GM10248 (cell line): ENCODE data around the gene CPN2.

Experiments
- CTCF ChIA-PET: fragments of 300-600 bp; sonication (Branson Sonifier 250); formaldehyde crosslinking; extraction: SDS; loops from one replicate; lab custom pipeline; 2021; ENCODE audit warnings: antibody characterized with exemption; lab: Yijun Ruan, JAX
- POLR2A ChIA-PET: fragments of 350-650 bp; sonication (Branson Sonifier 250); formaldehyde crosslinking; extraction: SDS; loops from one replicate; lab custom pipeline; 2020; ENCODE audit warnings: antibody characterized with exemption; lab: Yijun Ruan, JAX
- DNase-seq: peaks from one replicate; pipeline ENCODE4 v3.0.0; 2012; ENCODE audit errors: extremely low spot score
- CTCF ChIP-seq: IDR thresholded peaks from 2 replicates; pipeline ENCODE4 v1.5.1; 2012; ENCODE audit warnings: mild to moderate bottlenecking, low read depth; ENCODE audit errors: extremely low read depth, missing control alignments, control extremely low read depth

CPN2 gene

GRCh38 chr3:194332858-194333211 lies 18.3 kb downstream of the CPN2 start:
- ChIA-PET POLR2A (no interaction called here), CTCF (interaction anchor here (0.9 to 7.4 kb wide), 10 partner anchors 12 to 783 kb away, joined by 3 to 96 read pairs (median 4); no protein-coding TSS in a partner anchor)
- no peak for TF ChIP-seq CTCF
- DNase-seq = no peak

GRCh38 chr3:194330579-194330978 lies 20.5 kb downstream of the CPN2 start:
- POLR2A ChIA-PET = no interaction called here
- CTCF ChIA-PET = interaction anchor here (1.1 to 7.4 kb wide), 4 partner anchors 14 to 352 kb away, joined by 3 to 96 read pairs (median 8); no protein-coding TSS in a partner anchor
- DNase-seq = no peak
- no peak for TF ChIP-seq CTCF

- no peak for DNase-seq
- ChIA-PET CTCF (interaction anchor here (1.1 to 7.4 kb wide), 4 partner anchors 14 to 352 kb away, joined by 3 to 96 read pairs (median 8); no protein-coding TSS in a partner anchor), POLR2A (no interaction called here)
- no peak for TF ChIP-seq CTCF
These were observed 21.0 kb downstream of the CPN2 start for GRCh38 chr3:194330160-194330559.

- TF ChIP-seq CTCF = no peak
- DNase-seq = no peak
- ChIA-PET CTCF (interaction anchor here (1.1 to 2.4 kb wide), 5 partner anchors 14 to 353 kb away, joined by 3 to 18 read pairs (median 12); no protein-coding TSS in a partner anchor), POLR2A (no interaction called here)
These were observed 21.6 kb downstream of the CPN2 start for GRCh38 chr3:194329583-194329965.

GRCh38 chr3:194328942-194329582 lies 22.1 kb downstream of the CPN2 start:
- no peak for DNase-seq
- TF ChIP-seq CTCF = no peak
- POLR2A ChIA-PET = no interaction called here
- CTCF ChIA-PET = interaction anchor here (1.1 to 2.1 kb wide), 3 partner anchors 13 to 16 kb away, joined by 4 to 18 read pairs (median 12); no protein-coding TSS in a partner anchor

- no peak for DNase-seq
- POLR2A ChIA-PET = no interaction called here
- no peak for TF ChIP-seq CTCF
- CTCF ChIA-PET = interaction anchor here (1.1 to 2.1 kb wide), 3 partner anchors 12 to 17 kb away, joined by 4 to 18 read pairs (median 12); no protein-coding TSS in a partner anchor
These were observed 23.0 kb downstream of the CPN2 start for GRCh38 chr3:194328053-194328657.
